Astrocyte (in vitro differentiated cells and primary cell): ENCODE results near the gene SLC25A43. TPM values are rescaled to one million over a fixed set of nuclear protein-coding genes. Genes with fewer than 3 reads are reported as not detected.

Experiments
- DNase-seq: peaks from one replicate; pipeline ENCODE4 v3.0.0-alpha.2; 2010; ENCODE audit warnings: low read depth
- FAIRE-seq: peaks from 2 replicates; lab custom pipeline; 2011; peaks lifted over from hg19 to GRCh38; lab: Jason Lieb, UNC
- H2AFZ ChIP-seq: 2 replicates; pipeline ENCODE4 v1.6.0; 2012; ENCODE audit warnings: low read depth, low read length, inconsistent platforms
- H3K27ac ChIP-seq: 2 replicates; pipeline ENCODE4 v1.5.1; 2011; ENCODE audit warnings: low read depth, low read length, inconsistent platforms
- H3K27me3 ChIP-seq: 2 replicates; pipeline ENCODE4 v1.6.0; 2011; ENCODE audit warnings: low read length, inconsistent platforms; ENCODE audit not compliant: insufficient read depth
- H3K36me3 ChIP-seq: 2 replicates; pipeline ENCODE4 v1.5.1; 2011; ENCODE audit warnings: low read length, inconsistent platforms; ENCODE audit not compliant: insufficient read depth
- H3K4me1 ChIP-seq: 2 replicates; pipeline ENCODE4 v1.5.1; 2011; ENCODE audit warnings: low read length, inconsistent platforms; ENCODE audit not compliant: insufficient read depth
- H3K4me2 ChIP-seq: 2 replicates; pipeline ENCODE4 v1.6.0; 2012; ENCODE audit warnings: low read length, inconsistent platforms
- H3K4me3 ChIP-seq: 2 replicates; pipeline ENCODE4 v1.5.1; 2011; ENCODE audit warnings: low read depth, mild to moderate bottlenecking, low read length, inconsistent platforms; ENCODE audit not compliant: insufficient read depth
- H3K79me2 ChIP-seq: 2 replicates; pipeline ENCODE4 v1.6.0; 2012; ENCODE audit warnings: mild to moderate bottlenecking, low read length, inconsistent platforms; ENCODE audit not compliant: insufficient read depth
- H3K9ac ChIP-seq: 2 replicates; pipeline ENCODE4 v1.6.0; 2012; ENCODE audit warnings: mild to moderate bottlenecking, low read length, inconsistent platforms
- H3K9me3 ChIP-seq: 2 replicates; pipeline ENCODE4 v1.5.1; 2012; ENCODE audit warnings: low read depth, mild to moderate bottlenecking, low read length, inconsistent platforms; ENCODE audit not compliant: insufficient read depth
- H4K20me1 ChIP-seq: 2 replicates; pipeline ENCODE4 v1.6.0; 2012; ENCODE audit warnings: low read length, inconsistent platforms; ENCODE audit not compliant: insufficient read depth
- H3K27ac Mint-ChIP-seq: one replicate; pipeline ENCODE4 v1.8.0; 2021; ENCODE audit warnings: mild to moderate bottlenecking, mixed read lengths; ENCODE audit not compliant: unreplicated experiment
- H3K27me3 Mint-ChIP-seq: one replicate; pipeline ENCODE4 v1.8.0; 2021; ENCODE audit warnings: low read depth, mixed read lengths; ENCODE audit not compliant: unreplicated experiment
- H3K36me3 Mint-ChIP-seq: one replicate; pipeline ENCODE4 v1.8.0; 2021; ENCODE audit warnings: low read depth, mixed read lengths; ENCODE audit not compliant: unreplicated experiment
- H3K4me1 Mint-ChIP-seq: one replicate; pipeline ENCODE4 v1.8.0; 2021; ENCODE audit warnings: low read depth, mixed read lengths; ENCODE audit not compliant: unreplicated experiment
- H3K4me3 Mint-ChIP-seq: one replicate; pipeline ENCODE4 v1.8.0; 2021; ENCODE audit warnings: mild to moderate bottlenecking, moderate library complexity, mixed read lengths; ENCODE audit not compliant: unreplicated experiment
- H3K9me3 Mint-ChIP-seq: one replicate; pipeline ENCODE4 v1.8.0; 2021; ENCODE audit warnings: mild to moderate bottlenecking, mixed read lengths; ENCODE audit not compliant: unreplicated experiment
- CTCF ChIP-seq: IDR thresholded peaks from 2 replicates; pipeline ENCODE4 v1.5.1; 2011; ENCODE audit warnings: low read depth, mild to moderate bottlenecking, inconsistent platforms, low read length, moderate library complexity; ENCODE audit not compliant: insufficient read depth
- EZH2 ChIP-seq: IDR thresholded peaks from 2 replicates; pipeline ENCODE4 v1.6.1; 2012; ENCODE audit warnings: mild to moderate bottlenecking, low read length, inconsistent platforms; ENCODE audit not compliant: insufficient read depth
- total RNA-seq: library from RNA; stranded (reverse); gene quantifications from 2 replicates; pipeline ENCODE4 v1.2.1, GENCODE V29; 2021

Gene SLC25A43
- total RNA-seq, 1 donor from 2014 or later = 11.6 TPM

GRCh38 chrX:119424999-119425398 is 25.9 kb downstream of the SLC25A43 start:
- Histone ChIP-seq H3K79me2 (no peaks in the 10 kb centered on the region), H3K4me1 (peaks cover 12% of the 10 kb centered on the region), H3K27ac (no peak overlapping the region), H3K36me3 (no peaks in the 10 kb centered on the region), H3K27me3 (no peaks in the 10 kb centered on the region), H3K4me3 (no peak overlapping the region), H3K9me3 (no peaks in the 10 kb centered on the region), H4K20me1 (no peaks in the 10 kb centered on the region), H3K4me2 (no peak overlapping the region), H2AFZ (no peak overlapping the region), H3K9ac (no peak overlapping the region)
- peaks cover 2% of the 10 kb centered on the region for H3K36me3 Mint-ChIP-seq
- TF ChIP-seq CTCF = no peak
- no peak for DNase-seq
- peaks cover 20% of the 10 kb centered on the region for H3K4me1 Mint-ChIP-seq
- no peak overlapping the region for H3K4me3 Mint-ChIP-seq
- peak overlapping the region; percentile 47 for H3K27ac Mint-ChIP-seq
- H3K27me3 Mint-ChIP-seq = no peaks in the 10 kb centered on the region
- no peaks in the 10 kb centered on the region for H3K9me3 Mint-ChIP-seq
- FAIRE-seq = no peak

- Histone ChIP-seq H3K27ac (no peak overlapping the region), H3K4me2 (peak overlapping the region; percentile 61), H3K79me2 (no peaks in the 10 kb centered on the region), H3K4me3 (no peak overlapping the region), H3K4me1 (peaks cover 12% of the 10 kb centered on the region), H3K9me3 (no peaks in the 10 kb centered on the region), H4K20me1 (no peaks in the 10 kb centered on the region), H3K36me3 (no peaks in the 10 kb centered on the region), H2AFZ (no peak overlapping the region), H3K9ac (no peak overlapping the region), H3K27me3 (no peaks in the 10 kb centered on the region)
- H3K4me1 Mint-ChIP-seq = peaks cover 20% of the 10 kb centered on the region
- peak overlapping the region; percentile 40 for H3K4me3 Mint-ChIP-seq
- peak; percentile 90 for FAIRE-seq
- DNase-seq = peak; percentile 53
- no peaks in the 10 kb centered on the region for H3K9me3 Mint-ChIP-seq
- H3K36me3 Mint-ChIP-seq = peaks cover 2% of the 10 kb centered on the region
- no peaks in the 10 kb centered on the region for H3K27me3 Mint-ChIP-seq
- peak overlapping the region; percentile 89 for H3K27ac Mint-ChIP-seq
- TF ChIP-seq CTCF = no peak
- no peak for TF ChIP-seq EZH2
Measured at GRCh38 chrX:119427024-119427794, 28.1 kb downstream of the SLC25A43 start.

GRCh38 chrX:119427795-119428185 is 28.7 kb downstream of the SLC25A43 start:
- H3K27ac Mint-ChIP-seq = peak overlapping the region; percentile 89
- TF ChIP-seq CTCF (no peak), EZH2 (no peak)
- H3K9me3 ChIP-seq = no peaks in the 10 kb centered on the region
- no peak overlapping the region for H3K9ac ChIP-seq
- no peaks in the 10 kb centered on the region for H3K27me3 ChIP-seq
- H2AFZ ChIP-seq = no peak overlapping the region
- H3K9me3 Mint-ChIP-seq = no peaks in the 10 kb centered on the region
- H3K79me2 ChIP-seq = no peaks in the 10 kb centered on the region
- no peaks in the 10 kb centered on the region for H3K27me3 Mint-ChIP-seq
- FAIRE-seq = no peak
- no peaks in the 10 kb centered on the region for H4K20me1 ChIP-seq
- peaks cover 2% of the 10 kb centered on the region for H3K36me3 Mint-ChIP-seq
- H3K4me3 Mint-ChIP-seq = peak overlapping the region; percentile 40
- no peak overlapping the region for H3K4me3 ChIP-seq
- no peaks in the 10 kb centered on the region for H3K36me3 ChIP-seq
- H3K4me1 Mint-ChIP-seq = peaks cover 20% of the 10 kb centered on the region
- DNase-seq = no peak
- H3K4me1 ChIP-seq = peaks cover 12% of the 10 kb centered on the region
- H3K27ac ChIP-seq = no peak overlapping the region
- H3K4me2 ChIP-seq = peak overlapping the region; percentile 61
